Caco-2 (cell line): ENCODE measurements around the gene DYNC2H1. TPM values are rescaled to one million over a fixed set of nuclear protein-coding genes. Genes with fewer than 3 reads are reported as not detected.

Source experiments
- BruUV-seq: library from RNA; stranded (reverse); fragments of 400-500 nt; replicated peaks from 2 replicates; lab custom pipeline; 2021; lab: Mats Ljungman, UMichigan
- CTCF ChIA-PET: fragments of 300-600 bp; sonication (Branson Sonifier 250); formaldehyde crosslinking; loops from one replicate; lab custom pipeline; 2022; ENCODE audit warnings: antibody characterized with exemption; lab: Charles Lee
- POLR2A ChIA-PET: fragments of 300-600 bp; sonication (Branson Sonifier 250); formaldehyde crosslinking; loops from one replicate; lab custom pipeline; 2022; ENCODE audit warnings: antibody characterized with exemption; lab: Charles Lee
- DNase-seq, 2 experiments: peaks; one replicate each; pipeline versions ENCODE4 v3.0.0 to v3.0.0-alpha.2; 2020 to 2022
- H3K27me3 ChIP-seq: replicated peaks from 2 replicates; pipeline ENCODE4 v1.6.0; 2011; ENCODE audit warnings: low read length; ENCODE audit not compliant: control insufficient read depth, insufficient read depth
- H3K36me3 ChIP-seq: 2 replicates; pipeline ENCODE4 v1.5.1; 2011; ENCODE audit warnings: low read length; ENCODE audit not compliant: control insufficient read depth, insufficient read depth
- H3K4me1 ChIP-seq: fragments of 250-450 bp; sonication (Bioruptor Pico); 2 replicates; pipeline ENCODE4 v1.5.1; 2020; ENCODE audit warnings: mild to moderate bottlenecking
- H3K4me3 ChIP-seq: 2 replicates; pipeline ENCODE4 v1.5.1; 2011; ENCODE audit warnings: low read depth, mild to moderate bottlenecking, control low read depth, low read length
- H3K9me3 ChIP-seq: fragments of 250-450 bp; sonication (Bioruptor Pico); 2 replicates; pipeline ENCODE4 v1.5.1; 2020; ENCODE audit warnings: mild to moderate bottlenecking, moderate library complexity
- H3K27ac Mint-ChIP-seq: one replicate; pipeline ENCODE4 v1.8.0; 2022; ENCODE audit warnings: mixed read lengths; ENCODE audit not compliant: unreplicated experiment
- H3K27me3 Mint-ChIP-seq: one replicate; pipeline ENCODE4 v1.8.0; 2022; ENCODE audit warnings: mixed read lengths; ENCODE audit not compliant: insufficient read depth, unreplicated experiment
- H3K36me3 Mint-ChIP-seq: one replicate; pipeline ENCODE4 v1.8.0; 2022; ENCODE audit warnings: mild to moderate bottlenecking, mixed read lengths; ENCODE audit not compliant: insufficient read depth, unreplicated experiment
- H3K4me1 Mint-ChIP-seq: one replicate; pipeline ENCODE4 v1.8.0; 2022; ENCODE audit warnings: low read depth, mixed read lengths; ENCODE audit not compliant: unreplicated experiment
- H3K4me3 Mint-ChIP-seq: one replicate; pipeline ENCODE4 v1.8.0; 2022; ENCODE audit warnings: mild to moderate bottlenecking, moderate library complexity, mixed read lengths; ENCODE audit not compliant: unreplicated experiment
- H3K9me3 Mint-ChIP-seq: one replicate; pipeline ENCODE4 v1.8.0; 2022; ENCODE audit warnings: mixed read lengths; ENCODE audit not compliant: unreplicated experiment
- intact Hi-C: fragments of 100-400 bp; cut with micrococcal nuclease; formaldehyde crosslinking; loops from one replicate; pipeline ENCODE4 v1.10.0; 2022; ENCODE audit not compliant: unreplicated experiment
- total RNA-seq: library from RNA; stranded (reverse); gene quantifications from 2 replicates; pipeline ENCODE4 v1.2.3, GENCODE V29; 2022
- TF ChIP-seq, protein P1 (sequence below), 2 experiments: fragments of 200-600 bp in 1 of 2; IDR thresholded peaks; 1 replicate in 1 of 2; 2 replicates in 1 of 2; pipeline versions ENCODE4 v1.5.1 to v1.8.0; 2011 to 2022; ENCODE audit warnings: antibody characterized with exemption in 1 of 2, control low read depth in 1 of 2, inconsistent platforms in 1 of 2, low read depth in 1 of 2, low read length in 1 of 2, mild to moderate bottlenecking in 1 of 2, moderate library complexity in 1 of 2; ENCODE audit not compliant: insufficient read depth in 1 of 2, severe bottlenecking in 1 of 2, unreplicated experiment in 1 of 2

Gene DYNC2H1
- total RNA-seq, 1 experiment from 2014 or later: 6.5 TPM

DNA sequence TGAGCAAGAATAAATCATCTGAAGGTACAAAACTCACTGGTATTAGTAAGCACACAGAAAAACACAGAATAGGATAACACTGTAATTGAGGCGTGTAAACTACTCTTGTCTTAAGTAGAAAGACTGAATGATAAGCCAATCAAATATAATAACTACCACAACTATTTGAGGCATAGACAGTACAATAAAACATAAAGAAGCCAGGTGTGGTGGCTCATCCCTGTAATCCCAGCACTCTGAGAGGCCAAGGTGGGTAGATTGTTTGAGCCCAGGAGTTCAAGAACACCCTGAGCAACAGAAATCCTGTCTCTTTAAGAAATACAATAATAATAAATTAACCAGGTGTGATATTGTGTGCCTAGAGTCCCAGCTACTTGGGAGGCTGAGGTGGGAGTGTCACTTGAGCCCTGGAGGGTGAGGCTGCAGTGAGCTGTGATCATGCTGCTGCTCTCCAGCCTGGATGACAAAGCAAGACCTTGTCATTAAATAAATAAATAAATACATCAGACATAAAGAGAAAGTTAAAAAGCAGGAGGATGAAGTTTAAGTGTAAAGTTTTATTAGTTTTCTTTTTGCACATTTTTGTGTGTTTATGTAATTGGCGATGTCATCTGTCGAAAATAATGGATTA lies 390.6 kb downstream of the DYNC2H1 start:
- no TSS peak for BruUV-seq
- intact Hi-C loops: no loop called here
- H3K27me3 Mint-ChIP-seq: no peaks in the 10 kb centered on the region
- H3K36me3 Mint-ChIP-seq: no peaks in the 10 kb centered on the region
- H3K27ac Mint-ChIP-seq: no peak overlapping the region
- TF ChIP-seq, protein P1, sequence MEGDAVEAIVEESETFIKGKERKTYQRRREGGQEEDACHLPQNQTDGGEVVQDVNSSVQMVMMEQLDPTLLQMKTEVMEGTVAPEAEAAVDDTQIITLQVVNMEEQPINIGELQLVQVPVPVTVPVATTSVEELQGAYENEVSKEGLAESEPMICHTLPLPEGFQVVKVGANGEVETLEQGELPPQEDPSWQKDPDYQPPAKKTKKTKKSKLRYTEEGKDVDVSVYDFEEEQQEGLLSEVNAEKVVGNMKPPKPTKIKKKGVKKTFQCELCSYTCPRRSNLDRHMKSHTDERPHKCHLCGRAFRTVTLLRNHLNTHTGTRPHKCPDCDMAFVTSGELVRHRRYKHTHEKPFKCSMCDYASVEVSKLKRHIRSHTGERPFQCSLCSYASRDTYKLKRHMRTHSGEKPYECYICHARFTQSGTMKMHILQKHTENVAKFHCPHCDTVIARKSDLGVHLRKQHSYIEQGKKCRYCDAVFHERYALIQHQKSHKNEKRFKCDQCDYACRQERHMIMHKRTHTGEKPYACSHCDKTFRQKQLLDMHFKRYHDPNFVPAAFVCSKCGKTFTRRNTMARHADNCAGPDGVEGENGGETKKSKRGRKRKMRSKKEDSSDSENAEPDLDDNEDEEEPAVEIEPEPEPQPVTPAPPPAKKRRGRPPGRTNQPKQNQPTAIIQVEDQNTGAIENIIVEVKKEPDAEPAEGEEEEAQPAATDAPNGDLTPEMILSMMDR (IDR thresholded peaks at IDR 0.05; ENCODE audit: insufficient read depth in 1 of 2, low read depth in 1 of 2, low read length in 1 of 2, severe bottlenecking in 1 of 2, unreplicated experiment in 1 of 2): no peak
- ChIA-PET CTCF (no interaction called here), POLR2A (no interaction called here)
- H3K4me3 Mint-ChIP-seq: no peak overlapping the region
- no peak for DNase-seq
- peaks cover 7% of the 10 kb centered on the region for H3K4me1 Mint-ChIP-seq
- Histone ChIP-seq H3K27me3 (no peaks in the 10 kb centered on the region), H3K4me1 (no peaks in the 10 kb centered on the region), H3K4me3 (no peak overlapping the region), H3K9me3 (no peaks in the 10 kb centered on the region), H3K36me3 (no peaks in the 10 kb centered on the region)
- peaks cover 18% of the 10 kb centered on the region for H3K9me3 Mint-ChIP-seq

DNA sequence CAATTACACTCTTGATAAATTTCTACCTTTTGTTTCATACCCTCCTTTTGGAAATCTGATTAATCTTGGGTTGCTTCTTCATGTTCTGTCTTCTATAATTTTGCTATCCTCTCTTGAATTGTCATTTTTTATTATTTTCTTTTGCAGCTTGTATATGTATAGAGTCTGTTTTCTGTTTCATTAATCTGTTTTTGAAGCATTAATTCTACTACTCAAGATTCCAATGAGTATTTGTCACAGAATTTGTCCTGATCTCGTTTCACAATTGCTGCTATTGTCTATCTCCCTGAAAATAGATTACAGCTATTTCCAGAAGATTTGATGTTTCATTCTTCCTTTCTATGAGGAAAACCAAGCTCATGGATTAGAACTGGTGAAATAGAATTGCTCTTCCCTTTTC lies 406.1 kb downstream of the DYNC2H1 start:
- H3K4me1 Mint-ChIP-seq: peaks cover 24% of the 10 kb centered on the region
- H3K9me3 ChIP-seq: no peaks in the 10 kb centered on the region
- DNase-seq: no peak
- ChIA-PET POLR2A (no interaction called here), CTCF (no interaction called here)
- no peak overlapping the region for H3K4me3 ChIP-seq
- intact Hi-C loops: no loop called here
- no peaks in the 10 kb centered on the region for H3K27me3 ChIP-seq
- no peak overlapping the region for H3K27ac Mint-ChIP-seq
- peaks cover 15% of the 10 kb centered on the region; the same call in 1 of the 2 replicates for H3K4me1 ChIP-seq
- H3K4me3 Mint-ChIP-seq: no peak overlapping the region
- no peaks in the 10 kb centered on the region for H3K36me3 ChIP-seq
- no TSS peak for BruUV-seq
- TF ChIP-seq, protein P1 (IDR thresholded peaks at IDR 0.05; ENCODE audit: insufficient read depth in 1 of 2, low read depth in 1 of 2, low read length in 1 of 2, severe bottlenecking in 1 of 2, unreplicated experiment in 1 of 2): no peak
- H3K27me3 Mint-ChIP-seq: no peaks in the 10 kb centered on the region
- H3K9me3 Mint-ChIP-seq: peaks cover 9% of the 10 kb centered on the region
- H3K36me3 Mint-ChIP-seq: no peaks in the 10 kb centered on the region

DNA sequence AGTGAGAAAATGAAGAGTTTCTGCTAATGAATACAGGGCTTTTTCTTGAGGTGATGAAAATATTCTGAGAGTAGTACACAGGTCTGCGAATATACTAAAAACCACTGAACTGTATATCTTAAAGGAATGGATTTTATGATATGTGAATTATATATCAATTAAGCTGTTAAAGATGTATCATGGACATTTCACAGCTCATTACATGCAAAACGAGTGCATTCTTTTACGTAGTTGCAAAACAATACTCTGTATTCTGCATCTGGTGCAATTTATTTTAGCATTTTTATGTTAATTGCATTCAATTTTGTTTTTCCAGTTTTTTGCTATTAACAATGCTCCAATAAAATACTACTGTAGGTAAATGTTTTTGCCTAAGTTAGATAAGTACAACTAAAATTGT lies 411.6 kb downstream of the DYNC2H1 start:
- Histone ChIP-seq H3K27me3 (no peaks in the 10 kb centered on the region), H3K36me3 (no peaks in the 10 kb centered on the region), H3K4me1 (no peaks in the 10 kb centered on the region), H3K4me3 (no peak overlapping the region), H3K9me3 (no peaks in the 10 kb centered on the region)
- H3K27me3 Mint-ChIP-seq: no peaks in the 10 kb centered on the region
- peaks cover 2% of the 10 kb centered on the region for H3K9me3 Mint-ChIP-seq
- POLR2A ChIA-PET: no interaction called here
- no peak for DNase-seq
- no TSS peak for BruUV-seq
- TF ChIP-seq, protein P1 (IDR thresholded peaks at IDR 0.05; ENCODE audit: insufficient read depth in 1 of 2, low read depth in 1 of 2, low read length in 1 of 2, severe bottlenecking in 1 of 2, unreplicated experiment in 1 of 2): no peak
- no peak overlapping the region for H3K27ac Mint-ChIP-seq
- no peak overlapping the region for H3K4me3 Mint-ChIP-seq
- H3K36me3 Mint-ChIP-seq: no peaks in the 10 kb centered on the region
- CTCF ChIA-PET: no interaction called here
- H3K4me1 Mint-ChIP-seq: peaks cover under 1% of the 10 kb centered on the region
- intact Hi-C loops: no loop called here
